Endodermal cell (in vitro differentiated cells): ENCODE data around the gene DENND1A. TPM values are rescaled to one million over a fixed set of nuclear protein-coding genes. Genes with fewer than 3 reads are reported as not detected.

Experiments used
- DNase-seq: peaks from one replicate; pipeline ENCODE4 v3.0.0-alpha.2; 2017
- H3K27ac ChIP-seq: 2 replicates; pipeline ENCODE4 v1.5.1; 2013; ENCODE audit warnings: mild to moderate bottlenecking, low read depth, low read length, moderate library complexity
- H3K27me3 ChIP-seq: 2 replicates; pipeline ENCODE4 v1.6.1; 2013; ENCODE audit warnings: mild to moderate bottlenecking, low read length, moderate library complexity; ENCODE audit not compliant: insufficient read depth, control insufficient read depth, poor library complexity, severe bottlenecking
- H3K36me3 ChIP-seq: 2 replicates; pipeline ENCODE4 v1.7.0; 2013; ENCODE audit warnings: mild to moderate bottlenecking, low read length, moderate library complexity; ENCODE audit not compliant: control insufficient read depth, insufficient read depth
- H3K4me1 ChIP-seq: one replicate; pipeline ENCODE4 v1.7.0; 2013; ENCODE audit warnings: low read length; ENCODE audit not compliant: control insufficient read depth, insufficient read depth
- H3K4me3 ChIP-seq: 2 replicates; pipeline ENCODE4 v1.5.1; 2013; ENCODE audit warnings: mild to moderate bottlenecking, low read length, moderate library complexity
- H3K9ac ChIP-seq: 2 replicates; pipeline ENCODE4 v1.6.1; 2013; ENCODE audit warnings: mild to moderate bottlenecking, low read length, moderate library complexity; ENCODE audit not compliant: poor library complexity, severe bottlenecking; ENCODE audit errors: extremely low read depth
- H3K9me3 ChIP-seq: 2 replicates; pipeline ENCODE4 v1.6.1; 2013; ENCODE audit warnings: mild to moderate bottlenecking, low read length, moderate library complexity; ENCODE audit not compliant: control insufficient read depth
- H3K27ac Mint-ChIP-seq: 2 replicates; pipeline ENCODE4 v1.8.0; 2020; ENCODE audit warnings: mixed read lengths
- H3K27me3 Mint-ChIP-seq: 2 replicates; pipeline ENCODE4 v1.8.0; 2021; ENCODE audit warnings: mild to moderate bottlenecking, mixed read lengths; ENCODE audit not compliant: insufficient read depth
- H3K36me3 Mint-ChIP-seq: 2 replicates; pipeline ENCODE4 v1.8.0; 2020; ENCODE audit warnings: low read depth, mixed read lengths
- H3K4me1 Mint-ChIP-seq: 2 replicates; pipeline ENCODE4 v1.8.0; 2020; ENCODE audit warnings: mixed read lengths
- H3K4me3 Mint-ChIP-seq: 2 replicates; pipeline ENCODE4 v1.8.0; 2020; ENCODE audit warnings: mild to moderate bottlenecking, moderate library complexity, mixed read lengths
- H3K9me3 Mint-ChIP-seq: 2 replicates; pipeline ENCODE4 v1.8.0; 2020; ENCODE audit warnings: mild to moderate bottlenecking, mixed read lengths
- WGBS, 2 experiments: methylation state at CpG; one replicate each; pipeline versions ENCODE4 v1.1.5 to v1.1.7; 2013; ENCODE audit warnings: missing lambda C conversion rate in 2 of 2, mixed read lengths in 1 of 2; ENCODE audit not compliant: insufficient coverage in 1 of 2, insufficient read length in 1 of 2; 5-methylcytosine and 5-hydroxymethylcytosine counted together
- total RNA-seq, 2 donors: library from RNA; stranded (reverse); fragmentation: NEBNext Ultra II Directional in 1 of 2; extraction: Animal tissue kit (Norgen Biotek cat#: 25700) in 1 of 2; gene quantifications; 2 replicates in 1 of 2; 3 replicates in 1 of 2; pipeline ENCODE4 v1.2.1, GENCODE V29; 2021
- TF ChIP-seq, protein P1 (sequence below): fragments of 200-600 bp; sonication (generic); conservative IDR thresholded peaks from 2 replicates; pipeline ENCODE4 v1.5.0; 2021; ENCODE audit warnings: antibody characterized with exemption, mild to moderate bottlenecking

Gene DENND1A
- total RNA-seq, 2 donors from 2014 or later = 29.5 to 38.4 TPM

DNA sequence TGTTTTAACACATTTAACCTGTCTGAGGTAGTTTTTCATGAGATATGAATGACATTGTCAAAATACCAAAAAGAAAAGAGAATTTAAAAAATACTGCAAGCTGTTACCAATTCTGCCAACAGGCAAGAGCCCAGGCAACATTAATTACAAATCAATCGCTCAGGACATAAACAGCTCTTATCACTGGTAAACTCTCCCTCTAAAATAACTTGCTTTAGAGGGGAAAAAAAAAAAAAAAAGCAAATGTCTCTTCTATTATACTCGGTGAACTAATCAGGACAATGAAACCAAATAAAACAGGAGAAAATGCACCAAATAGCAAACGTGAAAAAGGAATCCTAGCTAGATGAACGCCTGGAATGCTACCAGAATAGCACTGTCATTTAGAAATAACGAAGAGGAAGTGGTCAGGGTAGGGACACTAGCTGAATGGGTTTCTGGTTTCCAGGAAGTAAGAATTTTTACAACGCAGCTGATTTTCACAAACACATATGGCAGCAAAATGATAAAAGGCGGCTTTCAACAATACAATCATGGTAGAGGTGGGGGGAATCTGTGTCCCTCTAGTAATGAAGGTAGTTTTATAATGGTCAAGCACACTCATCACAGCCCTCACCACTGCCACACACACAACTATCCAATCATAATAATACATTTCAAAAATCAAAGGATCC lies 94.9 kb downstream of the DENND1A start:
- Mint-ChIP-seq H3K4me1 (peaks cover 34% of the 10 kb centered on the region), H3K36me3 (peaks cover 13% of the 10 kb centered on the region), H3K27me3 (no peaks in the 10 kb centered on the region), H3K27ac (peak overlapping the region; percentile 35), H3K9me3 (peaks cover 13% of the 10 kb centered on the region), H3K4me3 (no peak overlapping the region)
- Histone ChIP-seq H3K9ac (no peak overlapping the region), H3K4me1 (peaks cover 12% of the 10 kb centered on the region), H3K27ac (no peak overlapping the region), H3K9me3 (peaks cover 15% of the 10 kb centered on the region), H3K36me3 (no peaks in the 10 kb centered on the region), H3K4me3 (no peak overlapping the region), H3K27me3 (no peaks in the 10 kb centered on the region)
- no peak for DNase-seq
- WGBS, 2 experiments = 42 to 57% methylated on average over 4 to 6 of the region's 7 CpGs
- TF ChIP-seq, protein P1, sequence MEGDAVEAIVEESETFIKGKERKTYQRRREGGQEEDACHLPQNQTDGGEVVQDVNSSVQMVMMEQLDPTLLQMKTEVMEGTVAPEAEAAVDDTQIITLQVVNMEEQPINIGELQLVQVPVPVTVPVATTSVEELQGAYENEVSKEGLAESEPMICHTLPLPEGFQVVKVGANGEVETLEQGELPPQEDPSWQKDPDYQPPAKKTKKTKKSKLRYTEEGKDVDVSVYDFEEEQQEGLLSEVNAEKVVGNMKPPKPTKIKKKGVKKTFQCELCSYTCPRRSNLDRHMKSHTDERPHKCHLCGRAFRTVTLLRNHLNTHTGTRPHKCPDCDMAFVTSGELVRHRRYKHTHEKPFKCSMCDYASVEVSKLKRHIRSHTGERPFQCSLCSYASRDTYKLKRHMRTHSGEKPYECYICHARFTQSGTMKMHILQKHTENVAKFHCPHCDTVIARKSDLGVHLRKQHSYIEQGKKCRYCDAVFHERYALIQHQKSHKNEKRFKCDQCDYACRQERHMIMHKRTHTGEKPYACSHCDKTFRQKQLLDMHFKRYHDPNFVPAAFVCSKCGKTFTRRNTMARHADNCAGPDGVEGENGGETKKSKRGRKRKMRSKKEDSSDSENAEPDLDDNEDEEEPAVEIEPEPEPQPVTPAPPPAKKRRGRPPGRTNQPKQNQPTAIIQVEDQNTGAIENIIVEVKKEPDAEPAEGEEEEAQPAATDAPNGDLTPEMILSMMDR = no peak

DNA sequence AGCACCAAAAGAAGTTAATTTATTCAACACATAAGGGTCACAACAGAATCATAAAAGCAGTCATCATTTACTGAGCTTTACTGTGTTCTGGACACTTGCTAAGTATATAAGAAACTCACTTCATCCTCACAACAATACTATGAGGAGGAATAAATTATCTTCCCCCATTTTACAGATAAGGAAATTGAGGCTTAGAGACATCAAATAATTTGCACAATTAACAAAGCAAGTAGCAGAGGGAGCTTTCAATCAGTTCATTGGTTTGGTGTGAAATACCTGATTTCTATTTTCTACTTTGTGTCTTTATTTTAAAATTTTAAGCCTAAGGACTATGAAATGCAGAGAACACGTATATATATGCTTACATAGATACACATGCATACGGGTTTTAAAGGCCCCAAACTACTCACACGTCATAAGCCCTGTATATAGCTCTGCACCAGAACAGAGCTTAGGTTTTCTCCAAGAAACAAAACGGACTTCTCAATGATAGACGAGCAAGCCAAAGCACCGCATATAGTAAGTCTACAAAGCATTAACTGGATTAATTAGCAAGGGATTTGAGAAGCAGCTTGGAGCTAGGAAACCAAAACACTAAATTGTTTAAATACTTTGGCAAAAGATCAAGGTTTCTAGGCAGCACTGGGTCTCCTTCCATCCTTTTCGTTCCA lies 95.6 kb downstream of the DENND1A start:
- peaks cover 22% of the 10 kb centered on the region for H3K9me3 ChIP-seq

DNA sequence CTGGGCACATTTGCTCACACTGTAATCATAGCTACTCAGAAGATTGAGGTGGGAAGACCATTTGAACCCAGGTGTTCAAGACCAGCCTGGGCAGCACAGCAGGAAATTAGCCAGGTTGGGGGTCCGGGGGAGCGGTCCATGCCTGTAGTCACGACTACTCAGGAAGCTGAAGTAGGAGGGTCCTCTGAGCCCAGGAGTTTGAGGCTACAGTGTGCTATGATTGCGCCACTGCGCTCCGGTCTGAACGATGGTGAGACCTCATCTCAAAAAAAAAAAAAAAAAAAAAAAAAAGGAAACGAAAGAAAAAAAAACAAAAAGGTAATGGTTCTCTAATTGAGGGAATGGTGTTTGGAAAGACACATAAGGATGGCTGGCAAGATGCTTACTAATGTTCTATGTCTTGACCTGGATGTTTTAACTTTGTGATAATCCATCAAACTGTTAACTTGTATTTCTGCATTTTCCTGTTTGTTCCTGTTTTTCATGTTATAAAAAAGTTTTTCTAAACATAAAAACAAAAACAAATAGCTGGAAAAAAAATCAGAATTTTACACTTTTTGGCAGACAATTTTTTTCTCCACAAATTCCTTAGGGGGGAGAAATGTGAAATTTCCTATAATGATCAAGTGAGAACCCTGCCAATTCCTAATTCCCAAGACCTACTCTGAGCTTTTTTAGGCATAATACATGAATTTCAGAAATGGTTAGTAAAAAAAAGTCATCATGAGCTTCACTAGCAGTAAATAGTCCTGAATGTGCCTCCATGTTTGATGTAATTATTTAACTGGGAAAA lies 96.9 kb downstream of the DENND1A start:
- Mint-ChIP-seq H3K27me3 (no peaks in the 10 kb centered on the region), H3K9me3 (peaks cover 31% of the 10 kb centered on the region), H3K36me3 (peaks cover 31% of the 10 kb centered on the region), H3K27ac (no peak overlapping the region), H3K4me1 (peaks cover 29% of the 10 kb centered on the region), H3K4me3 (no peak overlapping the region)
- DNase-seq = no peak
- Histone ChIP-seq H3K9me3 (peaks cover 35% of the 10 kb centered on the region), H3K4me3 (no peak overlapping the region), H3K9ac (no peak overlapping the region), H3K27ac (no peak overlapping the region), H3K4me1 (peaks cover 12% of the 10 kb centered on the region), H3K27me3 (no peaks in the 10 kb centered on the region), H3K36me3 (no peaks in the 10 kb centered on the region)
- TF ChIP-seq, protein P1 = no peak
- 91 to 96% methylated on average over 4 to 8 of the region's 8 CpGs for WGBS, 2 experiments

More for the DNA sequence above, 95.6 kb downstream of the DENND1A start:
- H3K27ac Mint-ChIP-seq = peak overlapping the region; percentile 35
- DNase-seq = no peak
- H3K27me3 Mint-ChIP-seq = no peaks in the 10 kb centered on the region
- peaks cover 19% of the 10 kb centered on the region for H3K9me3 Mint-ChIP-seq
- TF ChIP-seq, protein P1 = no peak
- H3K9ac ChIP-seq = no peak overlapping the region
- peaks cover 12% of the 10 kb centered on the region for H3K4me1 ChIP-seq
- H3K4me1 Mint-ChIP-seq = peaks cover 31% of the 10 kb centered on the region
- H3K27ac ChIP-seq = no peak overlapping the region
- no peak overlapping the region for H3K4me3 ChIP-seq
- H3K36me3 Mint-ChIP-seq = peaks cover 19% of the 10 kb centered on the region
- H3K27me3 ChIP-seq = no peaks in the 10 kb centered on the region
- WGBS, 2 experiments = 84% methylated on average over 6 to 7 of the region's 7 CpGs
- H3K4me3 Mint-ChIP-seq = no peak overlapping the region
- no peaks in the 10 kb centered on the region for H3K36me3 ChIP-seq
